GM12864 (cell line): Measurements from ENCODE around the gene WWP2.
A peak's percentile ranks its signal among the peaks of the same experiment; 100 is the strongest.
"Not testable (repeated sequence)": the region's sequence is repeated elsewhere in the genome, so short reads cannot be mapped to it uniquely, and the experiment has no call there.

Source experiments
- DNase-seq: peaks from one replicate; pipeline ENCODE4 v3.0.0-alpha.2; 2011; ENCODE audit warnings: low read depth
- H3K4me3 ChIP-seq: 2 replicates; pipeline ENCODE4 v1.5.1; 2011; ENCODE audit warnings: mild to moderate bottlenecking, low read depth, low read length, control low read depth
- TF ChIP-seq, protein P1 (sequence below): IDR thresholded peaks from 2 replicates; pipeline ENCODE4 v1.5.1; 2011; ENCODE audit warnings: low read depth, mild to moderate bottlenecking, moderate library complexity, low read length, control low read depth, inconsistent platforms; ENCODE audit errors: missing control alignments

The WWP2 gene

DNA sequence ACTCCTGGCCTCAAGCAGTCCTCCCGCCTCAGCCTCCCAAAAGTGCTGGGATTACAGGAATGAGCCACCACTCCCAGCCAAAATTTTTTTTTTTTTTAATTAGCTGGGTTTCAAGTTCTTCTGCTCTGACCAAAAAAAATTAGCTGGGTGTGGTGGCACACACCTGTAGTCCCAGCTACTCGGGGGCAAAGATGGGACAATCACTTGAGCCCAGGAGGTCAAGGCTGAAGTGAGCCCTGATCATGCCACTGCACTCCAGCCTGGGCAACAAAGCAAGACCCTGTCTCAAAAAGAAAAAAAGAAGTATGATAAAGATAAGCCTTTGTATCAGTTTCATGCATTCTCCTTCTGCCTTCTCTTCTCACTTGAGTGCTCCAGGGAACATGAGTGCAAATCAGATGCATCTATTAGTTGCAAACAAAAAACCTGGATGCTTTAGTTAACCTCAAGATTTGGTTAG, 37.7 kb upstream of the WWP2 start:
- TF ChIP-seq, protein P1, sequence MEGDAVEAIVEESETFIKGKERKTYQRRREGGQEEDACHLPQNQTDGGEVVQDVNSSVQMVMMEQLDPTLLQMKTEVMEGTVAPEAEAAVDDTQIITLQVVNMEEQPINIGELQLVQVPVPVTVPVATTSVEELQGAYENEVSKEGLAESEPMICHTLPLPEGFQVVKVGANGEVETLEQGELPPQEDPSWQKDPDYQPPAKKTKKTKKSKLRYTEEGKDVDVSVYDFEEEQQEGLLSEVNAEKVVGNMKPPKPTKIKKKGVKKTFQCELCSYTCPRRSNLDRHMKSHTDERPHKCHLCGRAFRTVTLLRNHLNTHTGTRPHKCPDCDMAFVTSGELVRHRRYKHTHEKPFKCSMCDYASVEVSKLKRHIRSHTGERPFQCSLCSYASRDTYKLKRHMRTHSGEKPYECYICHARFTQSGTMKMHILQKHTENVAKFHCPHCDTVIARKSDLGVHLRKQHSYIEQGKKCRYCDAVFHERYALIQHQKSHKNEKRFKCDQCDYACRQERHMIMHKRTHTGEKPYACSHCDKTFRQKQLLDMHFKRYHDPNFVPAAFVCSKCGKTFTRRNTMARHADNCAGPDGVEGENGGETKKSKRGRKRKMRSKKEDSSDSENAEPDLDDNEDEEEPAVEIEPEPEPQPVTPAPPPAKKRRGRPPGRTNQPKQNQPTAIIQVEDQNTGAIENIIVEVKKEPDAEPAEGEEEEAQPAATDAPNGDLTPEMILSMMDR: no peak
- no peak overlapping the region for H3K4me3 ChIP-seq
- DNase-seq: no peak

DNA sequence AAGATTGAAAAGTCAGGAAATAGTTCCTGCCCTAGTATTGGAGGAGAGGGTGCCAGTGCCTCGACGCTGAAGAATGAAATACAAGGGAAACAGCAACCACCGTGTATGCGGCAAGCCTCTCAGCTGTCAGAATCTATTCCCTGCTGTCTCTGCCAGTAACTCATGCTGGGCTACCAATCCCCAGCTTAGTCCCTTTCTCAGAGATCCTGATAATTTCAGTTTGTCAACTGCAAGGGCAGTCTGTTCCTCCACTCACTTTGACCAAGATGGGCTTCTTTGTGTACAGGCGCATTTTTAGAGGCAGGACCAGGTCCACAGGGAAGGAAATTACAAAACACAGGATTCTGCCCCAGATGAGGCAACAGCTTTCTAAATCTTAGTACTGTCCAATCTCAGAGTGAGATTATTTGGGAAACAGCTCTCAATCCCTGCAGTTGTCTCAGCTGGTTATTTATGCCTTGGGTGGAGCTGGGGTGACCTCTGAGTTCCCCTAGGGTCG, 37.1 kb upstream of the WWP2 start:
- no peak for DNase-seq
- no peak overlapping the region for H3K4me3 ChIP-seq
- TF ChIP-seq, protein P1: no peak

DNA sequence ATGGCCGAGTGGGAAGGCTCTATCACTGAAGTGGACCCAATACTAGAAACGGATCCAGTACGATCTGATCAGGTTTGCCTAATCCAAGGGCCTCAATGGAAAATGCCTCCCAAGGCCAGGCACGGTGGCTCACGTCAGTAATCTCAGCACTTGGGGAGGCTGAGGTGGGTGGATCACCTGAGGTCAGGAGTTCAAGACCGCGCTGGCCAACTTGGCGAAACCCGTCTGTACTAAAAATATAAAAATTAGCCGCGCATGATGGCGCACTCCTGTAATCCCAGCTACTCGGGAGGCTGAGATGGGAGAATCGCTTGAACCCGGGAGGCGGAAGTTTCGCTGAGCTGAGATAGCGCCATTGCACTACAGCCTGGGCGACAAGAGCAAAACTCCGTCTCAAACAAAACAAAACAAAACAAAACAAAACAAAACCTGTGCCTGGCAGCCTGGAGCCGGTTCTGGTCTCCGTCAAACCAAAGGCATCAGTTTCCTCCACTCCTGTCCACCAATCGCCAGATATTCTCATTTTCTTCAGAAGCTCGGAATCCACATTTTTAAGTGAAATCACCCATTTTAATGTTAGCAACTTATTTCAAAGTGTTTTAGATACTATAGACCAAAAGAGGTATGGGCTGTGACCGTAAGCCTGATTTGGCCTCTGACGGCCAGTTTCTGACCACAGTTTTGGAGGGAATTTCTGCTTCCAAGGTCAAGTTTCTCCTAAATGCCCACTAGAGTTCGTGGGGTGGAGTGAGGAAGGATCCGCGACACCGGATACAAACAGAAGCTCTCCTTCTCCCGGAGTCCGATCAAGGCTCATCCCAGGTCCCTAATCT, 36.4 kb upstream of the WWP2 start:
- peak overlapping the region; percentile 71 for H3K4me3 ChIP-seq
- DNase-seq: no peak
- TF ChIP-seq, protein P1: no peak

DNA sequence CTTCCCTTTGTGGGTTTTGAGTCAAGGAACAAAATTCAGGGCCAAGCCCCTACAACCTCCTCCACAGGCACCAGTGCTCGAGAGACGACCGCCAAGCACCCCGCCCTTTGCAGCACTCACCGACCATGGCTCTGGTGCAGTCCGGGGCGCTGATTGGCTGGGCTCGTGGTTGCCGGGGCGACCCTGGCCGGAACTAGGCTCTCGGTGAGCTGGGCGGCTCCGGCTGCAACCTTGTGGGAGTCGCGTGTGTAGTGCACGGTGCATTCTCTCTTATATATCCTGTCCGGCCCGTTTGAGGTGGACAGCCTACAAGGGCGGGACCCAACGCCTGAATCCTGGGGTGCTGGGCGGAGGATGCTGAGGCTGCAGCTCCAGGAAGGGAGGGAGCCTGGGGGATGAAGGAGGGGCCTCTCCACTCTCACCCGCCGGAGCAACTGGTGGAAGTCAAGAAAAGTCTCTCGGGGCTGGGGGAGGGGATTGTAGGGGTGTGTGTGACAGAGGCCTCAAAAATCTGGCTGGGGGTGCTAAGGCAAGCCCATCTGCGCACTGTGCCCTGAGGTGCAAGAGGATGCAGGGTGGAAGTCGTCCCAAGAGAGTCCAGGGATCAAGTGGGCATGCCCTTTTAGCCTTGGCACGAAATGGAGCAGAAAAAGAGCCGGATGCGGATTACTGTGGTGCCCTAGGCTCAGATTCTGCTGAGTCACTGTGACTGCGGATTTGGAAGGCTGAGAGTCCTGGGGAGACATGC, 35.6 kb upstream of the WWP2 start, which contains the start of gene NQO1:
Gene NQO1 (minus strand): TSS at position 248 of the 748 bp plus-strand sequence. CDS start 121 bp downstream, at position 127.
- peak; percentile 83 for DNase-seq
- TF ChIP-seq, protein P1: no peak
- H3K4me3 ChIP-seq: peak within 1 kb of the TSS; percentile 71

DNA sequence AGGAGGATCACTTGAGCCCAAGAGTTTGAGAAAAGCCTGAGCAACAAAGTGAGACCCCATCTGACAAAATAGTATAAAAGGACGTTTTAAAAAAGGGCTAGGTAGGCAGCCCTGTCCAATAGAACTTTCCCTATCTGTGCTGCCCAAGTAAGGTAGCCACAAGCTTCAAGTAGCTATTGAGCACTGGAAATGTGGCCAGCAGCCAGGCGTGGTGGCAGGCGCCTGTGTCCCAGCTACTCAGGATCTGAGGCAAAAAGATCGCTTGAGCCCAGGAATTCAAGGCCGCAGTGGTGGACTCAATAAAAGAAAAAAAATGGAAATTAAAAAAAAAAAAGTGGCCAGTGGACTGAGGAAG, 34.2 kb upstream of the WWP2 start:
- no peak for DNase-seq
- no peak overlapping the region for H3K4me3 ChIP-seq
- TF ChIP-seq, protein P1: no peak

DNA sequence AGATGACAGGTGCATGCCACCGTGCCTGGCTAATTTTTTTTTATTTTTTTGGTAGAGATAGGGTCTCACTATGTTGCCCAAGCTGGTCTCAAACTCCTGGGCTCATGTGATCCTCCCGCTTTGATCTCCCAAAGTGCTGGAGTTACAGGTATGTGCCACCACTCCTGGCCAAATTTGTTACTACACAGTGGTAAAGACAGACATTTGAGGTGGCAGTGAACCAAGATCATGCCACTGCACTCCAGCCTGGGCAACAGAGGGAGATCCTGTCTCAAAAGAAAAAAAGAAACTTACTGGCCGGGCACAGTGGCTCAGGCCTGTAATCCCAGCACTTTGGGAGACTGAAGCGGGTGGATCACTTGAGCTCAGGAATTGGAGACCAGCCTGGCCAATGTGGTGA, 33.1 kb upstream of the WWP2 start:
- H3K4me3 ChIP-seq, DNase-seq: not testable (repeated sequence)

DNA sequence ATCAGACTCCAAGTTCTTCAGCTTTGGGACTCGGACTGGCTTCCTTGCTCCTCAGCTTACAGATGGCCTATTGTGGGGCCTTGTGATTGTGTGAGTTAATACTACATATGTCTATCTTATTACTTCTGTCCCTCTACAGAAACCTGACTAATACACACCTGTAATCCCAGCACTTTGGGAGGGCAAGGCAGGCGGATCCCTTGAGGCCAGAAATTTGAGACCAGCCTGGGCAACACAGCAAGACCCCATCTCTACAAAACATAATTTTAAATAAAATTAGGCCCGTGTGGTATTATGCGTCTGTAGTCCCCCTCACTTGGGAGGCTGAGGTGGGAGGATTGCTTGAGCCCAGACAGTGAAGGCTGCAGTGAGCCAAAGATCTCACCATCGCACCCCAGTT, 30.9 kb upstream of the WWP2 start:
- DNase-seq, H3K4me3 ChIP-seq: not testable (repeated sequence)

DNA sequence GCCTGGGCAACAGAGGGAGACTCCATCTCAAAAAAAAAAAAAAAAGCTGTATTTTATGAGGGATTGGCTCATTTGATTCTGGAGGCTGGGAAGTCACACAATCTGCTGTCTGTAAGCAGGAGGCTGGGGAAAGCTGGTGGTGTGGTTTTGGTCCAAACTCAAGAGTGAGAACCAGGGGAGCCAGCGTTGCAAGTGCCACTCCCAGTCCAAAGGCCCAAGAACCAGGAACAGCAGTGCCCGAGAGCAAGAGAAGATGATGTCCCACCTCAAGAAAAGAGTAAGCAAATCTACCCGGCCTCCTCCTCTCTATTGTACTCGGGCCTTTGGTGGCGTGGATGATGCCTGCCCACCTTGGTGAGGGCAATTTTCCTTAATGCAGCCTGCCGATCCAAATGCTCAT, 30.0 kb upstream of the WWP2 start:
- TF ChIP-seq, protein P1: no peak
- H3K4me3 ChIP-seq: no peak overlapping the region
- no peak for DNase-seq
